ENCODE measurements around the gene KRT34.

KRT34 gene

GRCh38 chr17:41328207-41328606 lies 53.9 kb downstream of the KRT34 start:
- no peak for TF ChIP-seq CTCF (IDR thresholded peaks at IDR 0.05; ENCODE audit: low read depth, low read length)
- DNase-seq (ENCODE audit: low read depth in 2 of 2): no peak
- H3K4me3 ChIP-seq (replicated peaks in 1 of 2; ENCODE audit: low read depth in 2 of 2, low read length in 2 of 2): no peak overlapping the region
